Stromal cell of bone marrow (primary cell): ENCODE data around the gene ENTPD8.
A peak's percentile ranks its signal among the peaks of the same experiment; 100 is the strongest.

Experiments used
- DNase-seq: peaks from one replicate; pipeline ENCODE4 v3.0.0-alpha.2; 2012; ENCODE audit warnings: low read depth

The ENTPD8 gene

GRCh38 chr9:137430723-137431415 is 10.3 kb downstream of the ENTPD8 start:
- no peak for DNase-seq

GRCh38 chr9:137429974-137430722 is 11.0 kb downstream of the ENTPD8 start:
- DNase-seq, result no peak

- no peak for DNase-seq
These were observed 11.6 kb downstream of the ENTPD8 start for GRCh38 chr9:137429546-137429890.

- DNase-seq, result no peak
These were observed 12.2 kb downstream of the ENTPD8 start for GRCh38 chr9:137428841-137429545.

- DNase-seq, result no peak
These were observed 12.9 kb downstream of the ENTPD8 start for GRCh38 chr9:137428311-137428630.

- DNase-seq, result no peak
These were observed 13.5 kb downstream of the ENTPD8 start for GRCh38 chr9:137427454-137428310.

- no peak for DNase-seq
These were observed 15.0 kb downstream of the ENTPD8 start for GRCh38 chr9:137426018-137426681.

- no peak for DNase-seq
These were observed 17.5 kb downstream of the ENTPD8 start for GRCh38 chr9:137423514-137424291.

GRCh38 chr9:137422604-137423513 is 18.3 kb downstream of the ENTPD8 start, which contains the start of the genes EXD3 and NOXA1:
TSS of gene EXD3 (minus strand) at chr9:137423162. CDS start at chr9:137395357, 27,805 bp downstream.
TSS of gene NOXA1 (plus strand) at chr9:137423393. CDS start at chr9:137423530, 137 bp downstream.
- DNase-seq, result peak; percentile 78

GRCh38 chr9:137421838-137422603 is 19.1 kb downstream of the ENTPD8 start:
- no peak for DNase-seq

GRCh38 chr9:137417161-137418021 is 23.8 kb downstream of the ENTPD8 start:
- DNase-seq, result no peak

- no peak for DNase-seq
These were observed 24.5 kb downstream of the ENTPD8 start for GRCh38 chr9:137416563-137417151.

- DNase-seq, result no peak
These were observed 25.1 kb downstream of the ENTPD8 start for GRCh38 chr9:137416006-137416562.

- no peak for DNase-seq
These were observed 25.7 kb downstream of the ENTPD8 start for GRCh38 chr9:137415451-137415850.

- DNase-seq, result no peak
These were observed 28.7 kb downstream of the ENTPD8 start for GRCh38 chr9:137412431-137412830.

GRCh38 chr9:137411645-137412380 is 29.3 kb downstream of the ENTPD8 start:
- peak; percentile 39 for DNase-seq
